Transverse colon (tissue), 3 donors: ENCODE data around the gene CMTM3.
"Not testable (repeated sequence)": the region's sequence is repeated elsewhere in the genome, so short reads cannot be mapped to it uniquely, and the experiment has no call there.

Experiments used
- CTCF ChIP-seq, 5 experiments: fragments of 200-600 bp in 3 of 5; fragments of 450-650 bp in 2 of 5; sonication (generic) in 3 of 5; IDR thresholded peaks; 1 replicate in 2 of 5; 2 replicates in 3 of 5; pipeline ENCODE4 v1.5.1; 2016 to 2017; ENCODE audit warnings: antibody characterized with exemption in 5 of 5, inconsistent platforms in 3 of 5, mild to moderate bottlenecking in 2 of 5, moderate library complexity in 1 of 5
- EP300 ChIP-seq: sonication (generic); formaldehyde crosslinking; IDR thresholded peaks from one replicate; pipeline ENCODE4 v1.6.1; 2017; ENCODE audit warnings: antibody characterized with exemption, low read depth
- POLR2A ChIP-seq: fragments of 450-650 bp; IDR thresholded peaks from one replicate; pipeline ENCODE4 v1.6.1; 2016; ENCODE audit warnings: antibody characterized with exemption, mild to moderate bottlenecking, moderate library complexity

- not testable (repeated sequence) for TF ChIP-seq CTCF (IDR thresholded peaks at IDR 0.05); EP300; POLR2A
Measured at GRCh38 chr16:66627611-66628378, 23.3 kb downstream of the CMTM3 start.
